ENCODE results near the gene SPRR1A.
"Not testable (repeated sequence)": the region's sequence is repeated elsewhere in the genome, so short reads cannot be mapped to it uniquely, and the experiment has no call there.

SPRR1A gene

DNA sequence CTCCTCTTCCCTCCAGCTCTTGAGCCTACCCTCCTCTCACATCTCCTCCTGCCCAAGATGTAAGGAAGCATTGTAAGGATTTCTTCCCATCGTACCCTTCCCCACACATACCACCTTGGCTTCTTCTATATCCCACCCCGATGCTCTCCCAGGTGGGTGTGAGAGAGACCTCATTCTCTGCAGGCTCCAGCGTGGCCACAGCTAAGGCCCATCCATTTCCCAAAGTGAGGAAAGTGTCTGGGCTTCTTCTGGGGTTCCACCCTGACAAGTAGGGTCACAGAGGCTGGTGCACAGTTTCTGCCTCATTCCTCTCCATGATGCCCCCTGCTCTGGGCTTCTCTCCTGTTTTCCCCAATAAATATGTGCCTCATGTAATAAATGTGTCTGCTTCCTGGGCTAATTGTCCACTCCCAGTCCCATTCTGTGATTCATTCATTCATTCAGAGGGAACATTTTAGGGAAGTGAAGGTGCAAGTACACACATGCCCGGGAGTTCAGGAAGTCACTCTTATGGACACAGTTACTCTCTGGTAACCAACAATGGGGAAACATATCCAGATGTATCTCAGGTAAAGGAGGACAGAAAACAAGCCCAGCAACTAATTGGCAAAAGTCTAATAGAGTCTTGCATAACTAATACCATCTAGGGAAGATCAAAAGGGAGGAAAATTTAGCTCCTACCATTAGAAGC lies 11.5 kb upstream of the SPRR1A start:
- DNase-seq (ENCODE audit: low read depth in 1 of 2, low spot score in 1 of 2): no peak

DNA sequence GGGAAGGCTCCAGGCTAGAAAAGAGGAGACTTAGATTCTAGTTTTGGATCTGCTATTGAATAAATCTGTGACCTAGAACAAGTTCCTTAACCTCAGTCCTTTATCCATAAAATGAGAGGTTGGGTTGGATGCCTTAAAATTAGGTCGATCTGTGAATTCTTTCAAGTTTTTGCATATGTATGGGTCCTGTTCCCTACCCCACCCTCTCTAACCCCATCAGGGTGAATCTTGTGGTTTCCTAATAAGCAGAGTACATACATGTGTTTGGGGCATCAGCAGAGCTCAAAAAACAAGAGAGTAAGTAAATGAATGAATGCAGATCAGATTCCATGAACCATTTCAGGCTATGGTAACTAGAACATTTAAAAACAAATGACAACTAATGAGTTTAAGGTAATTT lies 7.2 kb upstream of the SPRR1A start:
- DNase-seq (ENCODE audit: low read depth in 1 of 2, low spot score in 1 of 2): no peak

DNA sequence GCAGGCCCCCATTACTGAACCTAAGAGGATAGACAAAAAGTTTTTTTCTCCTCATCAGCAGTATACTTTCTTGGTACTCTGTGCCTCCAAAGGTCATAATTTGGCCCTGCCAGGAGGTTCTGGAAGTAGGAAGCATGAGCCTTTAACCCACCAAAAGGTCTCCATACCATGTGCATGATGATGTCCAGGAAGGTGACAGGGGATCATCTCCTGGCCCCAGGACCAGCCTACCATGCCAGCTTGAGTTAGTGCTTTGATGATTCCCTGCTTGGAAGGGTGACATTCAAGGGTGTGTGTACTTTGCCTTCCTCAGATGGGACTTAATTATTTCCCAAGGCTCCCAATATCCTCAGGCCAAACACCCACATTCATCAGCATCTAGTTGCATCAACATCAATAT lies 6.3 kb upstream of the SPRR1A start:
- DNase-seq (ENCODE audit: low read depth in 1 of 2, low spot score in 1 of 2): no peak

DNA sequence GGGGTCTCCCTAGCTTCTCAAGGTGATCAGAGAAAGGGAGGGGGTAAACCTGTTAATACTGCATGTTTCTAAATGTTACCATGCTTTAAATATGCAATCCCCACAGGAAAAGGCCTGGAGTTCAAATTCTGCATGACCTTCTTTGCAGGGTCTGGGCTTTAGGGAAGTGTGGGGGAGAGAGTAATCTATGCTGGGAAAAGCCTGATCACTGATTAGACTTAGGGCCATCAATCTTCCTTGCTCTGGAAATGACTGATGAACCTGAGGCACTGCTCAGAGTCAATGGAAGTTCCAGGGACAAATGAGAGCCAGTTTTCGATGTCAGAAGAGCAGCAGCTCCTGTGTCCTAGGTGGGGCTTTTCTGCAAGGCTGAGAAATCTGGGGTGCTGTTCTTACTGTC lies 3.2 kb upstream of the SPRR1A start:
- no peak for DNase-seq (ENCODE audit: low read depth in 1 of 2, low spot score in 1 of 2)

DNA sequence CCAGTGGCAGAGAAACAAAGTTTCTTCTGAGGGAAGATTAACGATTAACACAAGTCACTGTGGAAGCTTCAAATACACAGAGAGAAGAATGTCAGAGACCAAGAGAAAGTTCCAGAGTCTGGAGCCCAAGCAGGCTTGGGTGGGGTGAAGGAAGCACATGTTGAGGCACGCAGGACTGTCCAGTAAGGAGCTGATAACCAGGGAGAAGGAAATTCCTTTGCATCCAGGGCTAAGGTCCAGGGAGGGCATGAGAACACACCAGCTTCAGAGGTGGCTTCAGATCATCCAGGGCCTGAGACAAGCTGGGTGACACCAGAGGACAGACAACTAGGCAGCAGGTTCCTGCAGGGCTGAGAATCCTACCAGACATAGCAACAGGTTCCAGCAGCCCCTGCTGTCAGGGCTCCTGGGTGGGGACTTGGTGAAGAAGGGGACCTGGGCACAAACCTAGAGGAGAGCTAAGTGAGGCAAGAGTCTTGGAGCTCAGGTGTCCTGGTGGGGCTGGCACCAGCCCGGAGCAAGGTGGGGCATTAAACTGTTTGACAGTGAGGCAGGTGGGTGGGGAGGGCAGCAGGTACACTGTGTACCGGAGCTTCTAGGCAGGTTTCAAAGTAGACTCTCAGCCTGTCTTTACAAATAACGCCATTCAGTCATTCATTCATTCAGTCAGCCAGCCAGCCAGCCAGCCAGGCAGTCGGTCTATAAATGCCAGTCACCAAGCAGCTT lies 2.6 kb upstream of the SPRR1A start:
- DNase-seq (ENCODE audit: low read depth in 1 of 2, low spot score in 1 of 2): no peak

DNA sequence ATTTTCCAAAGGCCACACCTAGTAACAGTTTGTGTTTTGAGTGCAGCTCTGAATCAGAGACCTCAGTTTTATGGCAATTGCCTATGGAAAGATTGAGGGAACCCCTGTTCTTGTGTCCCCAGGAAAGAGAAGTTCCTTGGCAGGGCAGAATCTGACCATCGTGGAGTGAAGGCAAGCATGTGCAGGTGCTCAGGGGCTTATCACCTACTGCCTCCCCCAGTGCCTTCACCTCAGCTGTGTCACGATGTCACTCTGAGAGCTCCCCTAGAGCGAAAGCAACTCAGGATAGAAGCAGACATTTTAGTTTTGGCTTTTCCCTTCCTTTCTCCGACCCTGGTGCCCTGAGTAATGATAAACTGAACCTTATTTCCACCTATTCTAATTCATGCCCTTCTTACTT lies 1.8 kb upstream of the SPRR1A start:
- DNase-seq (ENCODE audit: low read depth in 1 of 2, low spot score in 1 of 2): no peak

DNA sequence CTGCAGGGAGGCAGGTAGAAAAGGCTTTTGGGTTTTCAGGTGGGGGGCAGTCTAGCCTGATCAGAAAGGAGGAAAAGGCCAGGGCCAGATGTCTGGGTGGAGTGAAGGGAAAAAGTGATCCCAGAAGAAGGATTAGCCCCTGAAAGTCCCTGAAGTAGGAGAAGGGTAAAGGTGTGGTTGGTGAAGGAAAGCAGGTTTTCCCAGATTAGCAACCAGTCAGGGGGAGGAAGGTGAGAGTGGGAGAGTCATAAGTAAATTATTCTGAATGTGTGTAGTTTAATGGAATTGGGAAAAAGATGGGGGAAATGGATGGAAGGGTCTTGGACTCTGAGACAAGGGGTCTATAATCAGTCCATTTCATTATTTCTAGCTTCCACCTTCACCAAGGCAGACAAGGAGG lies 647 bp upstream of the SPRR1A start:
- no peak for DNase-seq (ENCODE audit: low read depth in 1 of 2, low spot score in 1 of 2)

DNA sequence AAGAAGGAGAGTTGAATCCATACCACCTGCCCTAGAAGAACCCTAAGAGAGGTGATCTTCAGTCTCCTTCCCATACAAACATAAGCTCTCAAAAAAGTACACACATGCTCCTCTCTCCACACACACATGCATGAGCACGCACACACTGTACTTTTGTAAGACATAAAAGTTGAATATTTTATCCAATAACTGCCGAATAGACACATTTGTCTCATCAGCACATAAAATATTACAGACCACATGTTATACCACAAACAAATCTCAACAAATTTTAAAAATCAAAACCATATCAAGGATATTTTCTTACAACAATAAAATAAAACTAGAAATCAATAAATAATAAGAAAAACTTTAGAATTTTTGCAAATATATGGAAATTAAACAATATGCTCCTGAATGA lies 2.7 kb downstream of the SPRR1A start:
- no peak for DNase-seq (ENCODE audit: low read depth in 1 of 2, low spot score in 1 of 2)

DNA sequence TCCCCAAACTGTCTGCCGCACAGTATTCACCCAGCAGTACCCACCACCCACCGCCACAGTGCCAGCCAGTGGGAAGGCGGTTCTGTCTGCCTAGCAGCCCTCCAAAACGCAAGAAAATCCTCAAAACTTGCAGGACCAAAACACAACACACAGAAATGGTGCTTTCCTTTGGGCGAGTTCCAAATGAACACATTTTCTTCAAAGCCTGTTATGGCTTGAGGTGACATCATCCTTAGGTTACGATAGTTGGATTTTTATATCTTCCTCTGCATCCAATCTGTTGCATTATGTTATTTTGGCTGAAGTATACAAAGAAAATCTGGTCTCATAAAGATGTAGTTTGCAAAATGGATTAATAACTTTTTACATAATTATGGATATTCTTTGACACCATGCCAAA lies 9.3 kb downstream of the SPRR1A start:
- DNase-seq (ENCODE audit: low read depth in 1 of 2, low spot score in 1 of 2): no peak

DNA sequence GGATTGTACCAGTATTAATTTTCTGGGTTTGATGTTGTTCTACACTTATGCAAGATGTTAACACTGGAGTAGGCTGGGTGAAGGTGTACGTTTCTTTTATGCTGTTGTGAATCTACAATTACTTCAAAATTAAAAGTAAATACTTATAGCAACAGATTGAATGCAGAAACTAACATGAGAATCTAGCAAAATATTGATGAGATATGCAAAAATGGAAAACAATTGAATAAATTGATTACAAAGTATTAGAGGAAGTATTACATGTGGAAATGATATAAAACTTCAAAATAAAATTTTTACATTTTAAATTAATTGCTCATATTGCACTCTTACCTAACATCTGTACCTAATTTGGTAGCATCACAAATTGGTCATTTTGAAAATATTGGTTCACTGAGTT lies 12.0 kb downstream of the SPRR1A start:
- DNase-seq (ENCODE audit: low read depth in 1 of 2, low spot score in 1 of 2): no peak

DNA sequence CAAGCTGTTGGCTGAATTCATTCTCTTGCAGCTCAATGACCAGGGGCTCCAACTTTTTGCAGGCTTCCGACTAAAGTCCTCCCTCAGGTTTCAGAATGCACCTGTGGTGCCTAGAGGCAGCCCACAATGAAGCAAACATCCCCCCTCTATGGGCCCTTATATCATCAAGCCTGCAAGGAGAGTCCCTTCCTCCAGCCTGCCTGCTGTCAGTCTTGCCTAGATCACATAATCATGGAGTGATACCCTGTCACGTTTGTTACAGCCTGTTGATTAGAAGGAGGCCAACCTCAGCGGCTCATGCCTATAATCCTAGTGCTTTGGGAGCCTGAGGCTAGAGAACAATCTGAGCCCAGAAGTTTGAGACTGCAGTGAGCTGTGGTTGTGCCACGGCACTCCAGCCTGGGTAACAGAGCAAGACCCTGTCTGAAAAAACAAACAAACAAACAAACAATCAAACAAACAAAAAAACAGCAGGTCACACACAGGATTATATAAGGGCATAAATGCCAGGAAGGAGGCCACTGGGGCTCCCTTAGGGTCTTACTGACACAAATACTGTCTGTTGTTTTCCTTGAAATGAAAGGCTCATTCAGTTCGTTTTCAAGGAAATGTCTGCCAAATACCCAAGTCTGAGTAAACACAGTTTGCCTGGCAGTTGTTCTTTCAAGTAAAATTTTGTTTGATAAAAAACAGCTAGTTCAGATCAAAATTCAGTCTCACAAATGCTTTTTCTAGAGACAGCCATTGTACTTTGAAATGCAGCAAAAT lies 12.9 kb downstream of the SPRR1A start:
- no peak for DNase-seq (ENCODE audit: low read depth in 1 of 2, low spot score in 1 of 2)

DNA sequence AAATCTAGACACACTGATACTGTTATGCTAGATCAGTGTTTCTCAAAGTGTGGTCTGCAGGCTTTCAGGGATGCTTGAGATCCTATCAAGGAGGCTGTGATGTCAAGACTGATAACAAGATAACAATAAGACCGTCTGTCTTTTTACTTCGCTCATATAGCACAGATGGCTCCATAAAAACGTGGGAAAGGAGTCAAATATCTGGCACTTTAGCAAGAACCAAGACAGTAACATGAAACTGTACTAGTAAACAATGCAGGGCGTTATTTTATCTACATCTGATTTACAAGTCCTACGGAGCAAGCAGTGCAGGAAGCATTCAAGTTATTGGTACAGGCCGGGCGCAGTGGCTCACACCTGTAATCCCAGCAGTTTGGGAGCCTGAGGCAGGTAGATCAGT lies 14.0 kb downstream of the SPRR1A start:
- no peak for DNase-seq (ENCODE audit: low read depth in 1 of 2, low spot score in 1 of 2)

DNA sequence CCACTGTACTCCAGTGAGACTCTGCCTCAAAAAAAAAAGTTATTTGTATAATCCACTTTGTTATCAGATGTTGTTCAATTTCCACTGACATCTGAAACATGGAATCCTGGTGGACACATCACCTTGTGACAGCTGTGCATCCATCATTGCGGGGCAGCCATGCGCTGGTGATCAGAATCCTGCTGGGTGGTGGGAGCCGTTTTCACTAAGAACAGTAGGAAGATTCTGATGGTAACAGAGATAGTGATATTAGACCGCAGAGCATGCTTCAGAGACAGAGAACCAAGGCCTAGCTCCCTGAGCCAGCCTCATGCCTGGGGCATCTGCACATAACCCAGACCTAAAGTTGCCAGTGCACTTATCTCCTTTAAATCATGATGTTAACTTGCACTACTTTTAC lies 14.6 kb downstream of the SPRR1A start:
- DNase-seq (ENCODE audit: low read depth in 1 of 2, low spot score in 1 of 2): no peak

DNA sequence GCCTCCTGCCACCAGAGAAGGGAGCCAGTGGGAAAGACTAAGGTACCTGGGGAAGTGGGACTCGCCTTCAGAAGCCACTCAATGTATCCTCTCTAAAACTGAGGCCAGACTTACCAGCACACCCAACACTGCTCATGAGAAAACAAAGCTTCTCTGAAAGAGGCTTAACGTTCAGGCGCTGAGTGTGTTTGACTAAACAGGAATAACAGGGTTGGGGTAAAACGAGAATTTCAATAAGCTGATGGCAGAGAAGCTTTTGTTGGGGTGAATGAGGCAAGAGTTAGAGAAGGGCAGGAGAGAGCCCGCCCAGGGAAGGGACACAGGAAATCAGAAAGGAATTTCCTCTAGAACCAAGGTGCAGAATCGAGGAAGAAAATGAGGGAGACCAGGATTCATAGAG lies 15.9 kb downstream of the SPRR1A start:
- DNase-seq (ENCODE audit: low read depth in 1 of 2, low spot score in 1 of 2): no peak

DNA sequence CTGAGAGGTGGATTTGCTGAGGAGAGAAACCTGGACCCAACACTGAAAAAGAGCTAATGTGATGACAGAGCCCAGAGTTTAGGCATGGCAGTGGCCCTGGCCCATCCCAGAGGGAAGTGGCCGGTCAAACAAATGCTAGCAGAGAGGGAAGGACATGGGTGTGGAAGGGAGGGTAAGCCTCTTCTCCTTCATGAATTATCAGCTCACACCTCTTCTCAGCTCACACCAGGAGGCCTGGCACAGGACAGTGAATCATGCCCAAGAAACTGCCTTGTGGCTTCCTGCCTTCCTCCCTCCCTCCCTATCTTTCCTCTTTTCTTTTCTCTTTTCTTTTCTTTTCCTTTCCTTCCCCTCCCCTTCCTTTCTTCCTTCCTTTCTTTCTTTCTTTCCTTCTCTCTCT lies 16.4 kb downstream of the SPRR1A start:
- no peak for DNase-seq (ENCODE audit: low read depth in 1 of 2, low spot score in 1 of 2)

DNA sequence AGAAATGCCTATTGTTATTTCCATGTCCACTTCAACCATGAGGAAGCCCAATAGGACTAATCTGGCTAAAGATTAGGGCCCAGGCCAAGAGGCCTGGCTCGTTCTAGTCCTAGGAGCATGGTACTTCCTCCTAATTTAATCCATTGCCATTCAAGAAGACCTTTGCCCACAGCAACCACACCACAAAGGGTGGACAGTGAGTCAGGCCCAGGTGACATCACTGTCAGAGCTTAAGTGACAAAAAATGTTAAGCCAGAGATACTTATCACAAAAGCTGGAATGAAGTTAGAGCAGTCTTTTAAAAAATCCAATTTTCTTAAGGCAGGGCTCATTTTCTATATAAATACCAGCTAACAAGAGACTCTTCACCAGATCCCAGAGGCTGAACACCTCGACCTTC lies 17.5 kb downstream of the SPRR1A start, which contains the start of gene SPRR3:
Gene SPRR3, plus strand, starts transcription at position 368 of the 400 bp plus-strand sequence. CDS start 1,272 bp downstream, outside the sequence.
- DNase-seq (ENCODE audit: low read depth in 1 of 2, low spot score in 1 of 2): no peak

DNA sequence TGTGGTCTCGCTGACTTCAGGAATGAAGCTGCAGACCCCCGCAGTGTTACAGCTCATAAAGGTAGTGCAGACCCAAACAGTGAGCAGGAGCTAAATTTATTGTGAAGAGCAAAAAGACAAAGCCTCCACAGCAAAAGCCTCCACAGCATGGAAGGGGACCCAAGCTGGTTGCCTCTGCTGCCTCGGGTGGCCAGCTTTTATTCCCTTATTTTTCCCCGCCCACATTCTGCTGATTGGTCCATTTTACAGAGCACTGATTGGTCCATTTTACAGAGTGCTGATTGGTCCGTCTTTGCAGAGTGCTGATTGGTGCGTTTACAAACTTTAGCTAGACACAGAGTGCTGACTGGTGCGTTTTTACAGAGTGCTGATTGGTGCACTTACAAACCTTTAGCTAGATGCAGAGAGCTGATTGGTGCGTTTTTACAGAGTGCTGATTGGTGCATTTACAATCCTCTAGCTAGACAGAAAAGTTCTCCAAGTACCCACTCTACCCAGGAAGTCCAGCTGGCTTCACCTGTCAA lies 27.4 kb downstream of the SPRR1A start:
- DNase-seq (ENCODE audit: low read depth in 1 of 2, low spot score in 1 of 2): not testable (repeated sequence)

DNA sequence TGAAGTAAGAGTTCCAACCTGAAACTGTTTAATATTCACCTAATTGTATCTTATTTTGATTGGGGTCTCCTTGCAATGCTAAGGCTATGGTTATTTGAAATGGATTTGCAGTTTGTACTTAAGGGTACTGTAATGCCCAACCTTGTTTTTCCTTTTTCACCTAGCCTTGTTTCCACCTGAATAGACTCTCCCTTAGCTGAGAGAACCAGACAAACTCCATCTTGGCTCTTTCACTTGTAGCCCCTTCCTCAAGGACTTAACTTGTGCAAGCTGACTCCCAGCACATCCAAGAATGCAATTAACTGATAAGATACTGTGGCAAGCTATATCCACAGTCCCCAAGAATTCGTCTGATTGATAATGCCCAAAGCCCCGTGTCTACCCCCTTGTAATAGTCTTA lies 37.9 kb downstream of the SPRR1A start:
- not testable (repeated sequence) for DNase-seq (ENCODE audit: low read depth in 1 of 2, low spot score in 1 of 2)

DNA sequence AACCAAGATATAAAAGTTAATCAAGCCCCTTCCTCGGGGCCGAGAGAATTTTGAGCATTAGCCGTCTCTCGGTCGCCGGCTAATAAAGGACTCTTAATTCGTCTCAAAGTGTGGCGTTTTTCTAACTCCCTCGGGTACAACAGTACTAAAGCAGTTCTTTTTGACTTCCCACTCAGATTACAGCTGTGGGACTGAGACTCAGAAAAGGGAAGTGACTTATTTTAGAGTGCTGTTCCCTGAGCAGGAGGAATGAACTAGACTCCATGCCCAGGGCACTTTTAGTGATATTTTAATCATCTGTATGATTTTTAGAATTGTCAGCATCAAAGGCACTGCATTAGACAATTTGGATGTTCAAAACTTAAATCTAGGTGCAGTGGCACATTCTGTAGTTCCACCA lies 38.5 kb downstream of the SPRR1A start:
- not testable (repeated sequence) for DNase-seq (ENCODE audit: low read depth in 1 of 2, low spot score in 1 of 2)

DNA sequence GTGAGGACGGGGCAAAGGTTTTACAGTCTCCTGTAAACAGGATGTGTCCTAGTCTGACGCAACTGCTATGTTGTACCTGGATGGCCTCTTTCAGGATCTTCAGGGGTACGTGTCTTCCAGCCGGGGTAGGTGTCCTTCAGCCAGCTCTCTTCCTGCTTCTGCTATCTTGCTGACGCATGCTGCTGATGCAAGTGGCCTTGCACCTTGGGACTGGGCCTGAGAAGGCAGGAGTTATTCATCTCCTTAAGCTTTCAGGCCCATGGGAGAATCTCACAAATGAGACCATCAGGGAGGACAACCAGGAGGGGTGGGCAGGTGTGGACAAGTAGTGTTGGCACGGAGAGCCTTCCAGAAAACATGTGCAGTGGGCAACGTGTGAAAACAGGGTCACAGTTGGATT lies 39.2 kb downstream of the SPRR1A start:
- DNase-seq (ENCODE audit: low read depth in 1 of 2, low spot score in 1 of 2): no peak

DNA sequence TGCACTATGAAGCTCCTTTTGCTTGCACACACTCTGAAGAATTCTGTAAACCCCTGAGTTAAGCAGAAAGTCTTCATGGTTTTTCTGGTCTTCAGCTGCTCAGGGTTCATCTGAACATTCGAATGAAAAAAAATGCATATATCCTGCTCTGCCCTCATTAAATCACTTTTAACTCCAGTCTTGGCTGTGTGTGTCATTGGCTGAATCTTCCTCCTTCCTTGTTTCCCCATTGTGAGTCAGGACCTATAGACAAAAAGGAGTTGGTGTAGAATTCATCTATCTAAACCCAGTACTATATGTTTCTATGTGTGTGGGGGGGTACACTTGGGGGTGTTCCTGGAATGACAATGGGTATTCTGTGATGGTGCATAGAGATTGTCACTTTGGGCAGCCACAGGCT lies 40.5 kb downstream of the SPRR1A start:
- DNase-seq (ENCODE audit: low read depth in 1 of 2, low spot score in 1 of 2): no peak

DNA sequence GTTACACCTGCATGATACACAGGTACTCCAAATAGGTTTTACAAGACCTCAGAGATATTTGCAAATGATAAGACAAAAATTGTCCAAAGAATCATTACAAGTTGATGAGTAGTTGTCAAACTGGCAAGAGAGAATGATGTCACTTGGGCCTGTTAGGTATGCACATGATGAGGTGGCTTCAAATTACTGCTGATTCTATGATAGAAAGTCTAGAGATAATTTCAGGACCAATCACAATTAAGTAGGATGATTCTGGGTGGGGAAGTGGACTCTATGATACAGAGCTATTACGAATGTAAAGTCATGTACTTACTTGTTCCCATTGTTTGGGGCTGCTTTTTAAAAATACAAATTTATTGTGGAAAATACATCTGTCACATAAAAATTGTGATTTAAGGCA lies 41.9 kb downstream of the SPRR1A start:
- DNase-seq (ENCODE audit: low read depth in 1 of 2, low spot score in 1 of 2): no peak

Data from activated T-helper 1 cell treated with anti-CD3 and anti-CD28 coated beads, Interleukin-2, amount 50 U/mL, for 16 hours (primary cell).